Germinal center (tissue), 1 donor: ENCODE results near the gene SPATA32.
A peak's percentile ranks its signal among the peaks of the same experiment; 100 is the strongest.

ENCODE experiments used
- DNase-seq: peaks from one replicate; pipeline ENCODE4 v3.0.0; 2012; ENCODE audit warnings: mixed read lengths, low spot score

Gene SPATA32

DNA sequence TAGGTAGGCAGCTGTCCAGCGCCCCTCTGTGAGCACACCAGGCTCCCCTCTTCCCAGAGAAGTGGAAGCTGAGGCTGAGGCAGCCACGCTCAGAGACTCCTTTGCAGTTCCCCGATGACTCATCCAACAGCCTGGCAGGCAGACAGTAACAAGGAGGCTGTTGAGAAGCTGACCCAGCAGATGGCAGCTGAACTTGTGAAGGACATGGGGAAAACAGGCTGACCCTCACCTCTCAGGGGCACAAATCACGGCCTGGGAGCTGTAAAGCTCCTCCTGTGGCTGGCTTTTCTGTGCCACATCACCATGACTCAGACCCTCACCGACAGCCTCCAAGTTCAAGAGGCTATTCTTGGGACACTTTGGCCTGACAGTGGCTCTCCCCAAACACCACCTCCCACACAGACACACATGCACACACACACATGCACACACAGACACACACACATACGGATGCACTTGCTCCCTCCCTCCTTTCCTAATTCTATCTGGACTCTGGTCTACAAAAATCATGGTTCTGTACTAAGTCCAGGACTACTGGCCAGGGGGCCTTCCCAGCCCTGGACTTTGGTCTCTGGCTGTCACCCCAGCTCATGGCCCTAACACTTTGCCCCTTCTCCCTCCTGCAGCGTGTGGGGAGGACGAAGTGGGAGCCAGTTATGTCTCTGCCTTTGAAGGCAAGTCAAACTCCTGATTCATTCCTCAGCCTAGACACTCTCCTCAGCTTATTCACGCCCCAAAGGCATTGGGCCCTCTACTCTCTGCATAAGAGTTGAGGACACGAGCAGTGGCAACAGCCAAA, 31.7 kb upstream of the SPATA32 start:
- DNase-seq: no peak

DNA sequence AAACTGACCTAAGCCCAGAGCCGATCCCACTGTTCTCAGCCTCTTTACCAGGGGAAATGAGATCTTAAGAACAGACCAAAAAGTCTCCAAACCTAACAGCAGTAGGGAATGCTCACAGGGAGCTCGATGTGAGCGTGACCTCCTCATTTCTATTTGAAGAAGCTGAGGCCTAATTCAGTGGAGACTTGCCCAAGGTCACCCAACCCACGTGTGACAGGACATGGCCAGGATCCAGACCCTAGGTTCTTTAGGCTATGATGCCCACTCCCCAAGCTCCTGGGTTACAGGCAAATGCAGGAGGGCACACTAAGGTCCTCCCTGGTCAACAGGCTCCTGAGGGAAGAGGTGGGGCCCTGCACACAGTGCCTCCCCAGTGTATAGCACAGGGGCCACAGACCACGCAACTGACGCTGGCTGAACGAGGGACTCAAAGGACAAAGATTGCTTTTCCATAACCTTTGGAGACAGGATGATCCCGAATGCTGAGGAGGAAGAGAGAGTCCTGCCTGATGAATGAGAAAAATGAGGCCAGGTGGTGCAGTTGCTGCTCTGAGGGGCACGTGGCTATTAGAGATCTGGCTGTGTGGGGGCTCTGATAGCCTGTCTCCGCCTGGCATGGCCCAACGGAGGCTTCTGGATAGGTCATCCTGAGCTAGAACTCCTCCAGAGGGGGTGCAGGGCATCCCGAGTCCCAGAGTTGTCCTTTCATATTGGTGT, 31.0 kb upstream of the SPATA32 start:
- no peak for DNase-seq

- no peak for DNase-seq
Observed at GRCh38 chr17:45291171-45291805, 29.4 kb upstream of the SPATA32 start.

- no peak for DNase-seq
Observed at GRCh38 chr17:45290269-45290765, 28.4 kb upstream of the SPATA32 start.

GRCh38 chr17:45289301-45290268, 27.7 kb upstream of the SPATA32 start:
- no peak for DNase-seq

GRCh38 chr17:45288825-45289224, 26.9 kb upstream of the SPATA32 start:
- no peak for DNase-seq

- no peak for DNase-seq
Observed at GRCh38 chr17:45287526-45288500, 25.9 kb upstream of the SPATA32 start.

- DNase-seq: no peak
Observed at GRCh38 chr17:45286286-45286685, 24.4 kb upstream of the SPATA32 start.

DNA sequence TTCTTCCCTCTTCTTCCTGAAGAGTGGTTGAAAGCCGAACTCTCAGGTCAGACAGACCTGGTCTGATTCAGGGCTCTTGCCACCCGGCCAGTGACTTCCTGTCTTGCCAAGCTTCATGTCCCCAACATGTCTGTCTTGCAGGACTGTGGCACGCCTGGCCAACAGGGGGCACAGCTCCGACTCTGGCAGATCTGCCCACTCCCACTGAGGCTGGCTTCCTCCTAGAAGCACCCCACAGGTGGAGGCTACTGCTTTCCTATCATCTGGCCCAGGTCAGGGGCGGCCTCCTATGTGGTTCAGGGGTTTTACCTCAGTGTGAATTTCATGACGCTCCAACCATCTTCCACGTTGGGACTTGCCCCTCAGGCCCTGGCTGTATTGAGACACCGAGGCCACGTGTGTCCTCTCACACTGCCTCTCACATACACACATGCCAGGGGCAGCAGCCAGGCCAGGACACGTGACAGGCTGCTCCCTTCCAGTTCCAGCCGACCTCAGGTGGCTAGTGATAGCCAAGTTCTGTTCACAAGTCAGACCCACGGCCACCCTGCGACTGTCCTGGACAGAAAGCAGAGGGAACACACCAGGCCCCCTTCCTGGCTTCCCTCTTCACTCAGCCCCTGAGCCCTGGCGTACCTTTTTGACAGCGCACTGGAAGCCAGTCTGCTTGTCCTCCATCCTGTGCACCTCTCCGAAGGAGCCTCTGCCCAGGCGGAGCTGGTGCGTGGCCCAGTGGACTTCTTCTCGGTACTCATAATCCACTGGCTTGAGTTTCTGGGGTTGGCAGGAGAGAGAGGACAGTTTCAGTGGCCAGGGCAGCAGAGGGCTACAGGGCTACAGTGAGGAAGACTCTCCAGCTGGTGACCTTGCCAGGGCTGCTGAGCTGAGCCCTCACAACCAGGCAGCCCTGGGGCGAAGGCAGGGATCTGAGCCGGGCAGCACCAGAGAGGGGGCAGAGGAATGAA, 22.6 kb upstream of the SPATA32 start:
- DNase-seq: peak; percentile 34

DNA sequence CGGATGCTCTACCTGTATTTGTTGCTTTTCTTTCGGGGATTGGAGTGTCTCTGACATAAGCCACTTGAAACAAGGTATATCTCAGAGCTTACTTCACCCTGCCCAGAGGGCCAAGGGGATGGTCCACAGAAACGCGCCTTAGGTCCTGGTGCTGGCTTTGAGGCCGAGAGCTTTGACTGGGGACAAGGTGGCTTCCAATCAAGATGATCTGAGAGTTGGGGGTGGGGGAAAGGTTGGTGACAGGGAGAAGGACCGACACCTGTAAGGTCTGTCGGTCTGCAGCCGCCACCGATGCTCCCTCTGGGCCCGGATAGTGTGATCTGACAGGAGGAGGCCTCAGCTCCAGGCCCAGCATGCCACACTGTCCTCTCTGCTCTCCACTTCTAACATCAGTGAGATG, 21.8 kb upstream of the SPATA32 start:
- DNase-seq: no peak

- DNase-seq: no peak
Observed at GRCh38 chr17:45282683-45283644, 21.1 kb upstream of the SPATA32 start.

DNA sequence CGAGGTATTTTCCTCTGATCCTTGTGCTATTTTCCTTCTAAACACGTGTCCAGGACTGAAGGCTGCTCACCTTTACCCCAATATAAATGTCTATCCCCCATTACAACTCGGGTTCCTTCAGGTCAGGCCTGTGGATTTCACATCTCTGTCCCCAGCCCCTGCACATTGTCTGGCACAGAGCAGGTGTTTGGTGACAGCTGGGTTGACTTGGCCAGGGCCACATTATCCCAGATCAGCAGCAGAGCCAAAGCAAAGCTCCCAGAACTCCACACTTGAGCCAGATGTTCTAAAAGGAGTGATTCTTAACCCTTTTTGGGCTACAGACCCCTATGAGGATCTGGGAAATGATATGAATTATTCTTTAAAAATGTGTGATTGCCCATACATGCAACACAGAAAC, 18.0 kb upstream of the SPATA32 start:
- DNase-seq: no peak

DNA sequence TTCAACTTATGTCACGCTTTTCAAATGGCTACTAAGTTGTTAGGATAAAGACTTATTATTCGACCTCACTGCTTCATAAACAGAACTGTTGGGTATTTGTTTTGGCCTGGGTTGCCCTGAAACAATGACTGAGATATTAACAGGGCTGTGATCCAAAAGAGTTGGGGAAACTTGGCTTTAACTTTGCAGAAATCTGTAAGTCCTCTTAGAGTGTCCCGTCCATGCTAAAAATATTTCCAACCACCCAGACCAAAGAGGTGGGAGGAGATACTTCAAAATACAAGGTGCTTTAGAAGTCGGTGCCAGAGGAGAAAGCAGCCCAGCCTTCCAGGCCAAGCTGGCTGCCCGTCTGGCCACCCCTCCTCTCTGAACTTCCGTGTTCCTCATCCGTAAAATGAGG, 16.1 kb upstream of the SPATA32 start:
- DNase-seq: no peak

GRCh38 chr17:45277216-45277849, 15.4 kb upstream of the SPATA32 start:
- DNase-seq: peak; percentile 81

- no peak for DNase-seq
Observed at GRCh38 chr17:45276031-45276430, 14.1 kb upstream of the SPATA32 start.

DNA sequence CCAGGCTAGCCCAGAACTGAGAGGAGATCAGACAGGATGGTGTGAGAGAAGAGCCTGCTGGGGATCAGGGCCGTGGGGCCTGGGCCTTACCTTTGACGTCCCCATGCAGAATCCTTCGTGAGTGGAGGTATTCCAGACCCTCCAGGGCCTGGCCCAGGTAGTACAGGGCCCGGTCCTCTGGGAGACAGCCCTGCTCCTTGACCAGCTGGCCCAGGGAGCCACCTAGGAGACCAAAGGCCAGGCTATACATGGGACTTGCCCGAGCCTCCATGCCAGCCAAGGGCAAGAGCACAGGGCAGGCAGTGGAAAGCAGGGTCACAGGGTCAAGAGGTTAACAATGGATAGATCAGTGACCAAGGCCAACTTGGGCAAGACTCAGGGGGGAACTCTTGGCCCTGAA, 12.1 kb upstream of the SPATA32 start:
- no peak for DNase-seq

GRCh38 chr17:45273551-45273957, 11.7 kb upstream of the SPATA32 start:
- no peak for DNase-seq

DNA sequence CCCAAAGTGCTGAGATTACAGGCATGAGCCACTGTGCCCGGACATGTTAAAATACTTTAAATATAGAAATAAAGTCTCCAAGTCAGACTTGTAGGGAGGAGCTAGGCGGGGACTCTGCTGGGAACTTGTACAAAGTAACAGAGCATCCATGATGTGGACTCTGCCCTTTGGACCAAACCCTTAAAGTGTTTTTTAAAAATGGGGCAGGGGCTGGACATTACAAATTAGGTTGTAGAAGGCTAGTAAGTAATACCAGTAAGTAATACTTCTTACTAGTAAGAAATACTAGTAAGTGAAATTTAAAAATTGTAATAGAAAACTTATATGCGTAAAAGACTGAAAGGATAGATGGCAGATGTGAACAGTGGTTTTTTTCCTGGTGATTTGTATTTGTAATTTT, 9.7 kb upstream of the SPATA32 start:
- no peak for DNase-seq
